Prostate gland (tissue), 2 donors: Measurements from ENCODE around the gene PEAK1.

Source experiments
- CTCF ChIP-seq, 4 experiments: fragments of 200-600 bp in 2 of 4; fragments of 450-650 bp in 2 of 4; sonication (generic) in 2 of 4; IDR thresholded peaks; 1 replicate in 3 of 4; 2 replicates in 1 of 4; pipeline ENCODE4 v1.5.1; 2016 to 2019; ENCODE audit warnings: antibody characterized with exemption in 4 of 4, mild to moderate bottlenecking in 2 of 4, moderate library complexity in 2 of 4
- POLR2A ChIP-seq: fragments of 450-650 bp; IDR thresholded peaks from one replicate; pipeline ENCODE4 v1.6.1; 2016; ENCODE audit warnings: antibody characterized with exemption, mild to moderate bottlenecking
- POLR2AphosphoS5 ChIP-seq: sonication (generic); formaldehyde crosslinking; IDR thresholded peaks from one replicate; pipeline ENCODE4 v1.6.1; 2017; ENCODE audit warnings: antibody characterized with exemption

DNA sequence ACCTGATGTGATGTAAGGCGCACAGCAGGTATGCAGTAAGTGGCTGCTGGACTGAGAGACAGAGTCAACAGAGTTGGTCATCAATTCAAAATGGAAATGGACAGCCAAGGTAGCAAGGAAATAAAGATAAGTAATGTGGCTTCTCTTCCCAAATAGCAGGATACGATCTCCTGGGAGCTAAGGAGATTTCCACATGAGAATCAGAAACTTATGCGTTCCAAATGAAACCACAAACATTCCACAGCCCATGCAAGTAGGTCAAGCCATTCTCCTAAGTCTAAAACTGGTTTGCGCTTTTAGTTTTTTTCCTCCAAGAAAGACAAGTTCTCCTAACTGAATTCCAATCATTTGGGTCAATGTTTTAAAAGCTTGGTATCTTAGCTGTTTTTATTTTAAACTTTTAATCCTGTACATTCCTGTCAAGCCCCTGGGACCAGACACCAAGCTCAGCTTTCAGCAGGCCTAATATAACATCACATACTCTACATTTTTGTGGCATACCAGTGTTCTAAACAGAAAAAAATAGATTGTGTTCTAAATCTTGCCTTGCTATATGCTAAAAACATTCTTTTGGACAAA is 275.3 kb downstream of the PEAK1 start:
- TF ChIP-seq CTCF (IDR thresholded peaks at IDR 0.05), result no peak
- no peak for TF ChIP-seq POLR2A
- TF ChIP-seq POLR2AphosphoS5, result no peak
